ENCODE data around the gene HLA-DRB5. TPM values are rescaled to one million over a fixed set of nuclear protein-coding genes. Genes with fewer than 3 reads are reported as not detected.

The HLA-DRB5 gene
- total and polyA plus RNA-seq, 2 experiments from 2014 or later, result not detected

DNA sequence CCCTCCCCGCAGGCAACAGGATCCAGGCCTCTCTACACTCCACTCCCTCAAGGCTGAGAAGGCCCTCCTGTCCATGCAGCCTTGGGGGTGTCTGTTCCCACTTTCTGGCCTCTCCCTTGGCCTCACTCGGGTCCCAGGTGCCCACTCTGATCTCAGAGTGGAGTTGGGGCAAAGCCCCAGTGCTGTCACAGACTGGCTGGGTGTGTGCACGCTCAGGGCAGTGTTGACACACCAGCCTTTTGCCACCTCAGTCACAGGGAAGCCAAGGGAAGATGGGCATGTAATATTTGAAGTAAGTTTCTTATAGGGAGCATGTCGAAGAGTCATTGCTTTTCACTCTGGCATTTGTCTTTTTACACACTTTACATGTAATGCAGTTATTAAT, 45.5 kb downstream of the HLA-DRB5 start (continued):
- TF ChIP-seq JUNB (IDR thresholded peaks at IDR 0.05; ENCODE audit: unreplicated experiment), result no peak
- TF ChIP-seq, protein P1, sequence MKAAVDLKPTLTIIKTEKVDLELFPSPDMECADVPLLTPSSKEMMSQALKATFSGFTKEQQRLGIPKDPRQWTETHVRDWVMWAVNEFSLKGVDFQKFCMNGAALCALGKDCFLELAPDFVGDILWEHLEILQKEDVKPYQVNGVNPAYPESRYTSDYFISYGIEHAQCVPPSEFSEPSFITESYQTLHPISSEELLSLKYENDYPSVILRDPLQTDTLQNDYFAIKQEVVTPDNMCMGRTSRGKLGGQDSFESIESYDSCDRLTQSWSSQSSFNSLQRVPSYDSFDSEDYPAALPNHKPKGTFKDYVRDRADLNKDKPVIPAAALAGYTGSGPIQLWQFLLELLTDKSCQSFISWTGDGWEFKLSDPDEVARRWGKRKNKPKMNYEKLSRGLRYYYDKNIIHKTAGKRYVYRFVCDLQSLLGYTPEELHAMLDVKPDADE (IDR thresholded peaks at IDR 0.05), result no peak
- no peak for TF ChIP-seq EZH2phosphoT487 (IDR thresholded peaks at IDR 0.05; ENCODE audit: unreplicated experiment)

DNA sequence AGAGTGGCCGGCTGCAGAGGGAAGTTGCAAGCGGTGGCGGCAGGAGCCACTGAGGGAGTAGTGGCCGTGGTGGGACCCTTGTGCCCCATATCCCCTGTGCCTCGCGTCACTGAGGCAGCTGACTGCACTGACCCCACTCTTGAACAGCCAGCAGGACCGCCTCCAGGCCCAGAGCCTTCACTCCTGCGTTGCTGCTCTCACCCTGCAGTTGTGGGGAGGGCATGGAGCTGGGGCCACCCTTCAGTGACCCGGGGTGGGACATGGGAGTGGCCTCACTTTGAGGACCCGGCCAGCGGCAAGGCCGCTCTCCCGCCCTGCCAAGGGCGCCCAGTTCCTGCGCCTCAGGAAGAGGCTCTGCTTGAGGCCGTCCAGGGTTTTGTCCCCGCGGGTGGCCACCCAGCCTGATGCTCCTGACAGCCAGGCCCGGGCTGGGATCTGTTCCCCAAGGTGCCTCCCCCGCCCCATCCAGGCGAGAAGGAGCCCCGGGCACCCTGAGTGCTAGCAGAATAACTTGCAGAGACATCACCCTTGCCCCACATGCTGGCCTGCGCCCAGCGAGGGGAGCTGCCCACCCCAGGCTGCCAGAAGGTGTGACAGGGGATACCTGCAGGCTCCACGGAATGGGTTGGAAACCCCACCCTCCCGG, 46.0 kb downstream of the HLA-DRB5 start:
- Mint-ChIP-seq H3K4me3 (no peak overlapping the region), H3K4me1 (no peaks in the 10 kb centered on the region; the same call in 2 of the 3 replicates), H3K27ac (no peak overlapping the region), H3K9me3 (peaks cover 8% of the 10 kb centered on the region), H3K36me3 (ENCODE audit: low read depth) (peaks cover 4% of the 10 kb centered on the region; the same call in 1 of the 3 replicates), H3K27me3 (ENCODE audit: insufficient read depth, low read depth, poor library complexity) (no peaks in the 10 kb centered on the region)
- Histone ChIP-seq H4K20me1 (replicated peaks; ENCODE audit: insufficient read depth) (no peaks in the 10 kb centered on the region), H3K36me3 (ENCODE audit: insufficient read depth) (no peaks in the 10 kb centered on the region), H3K27ac (ENCODE audit: low read depth) (no peak overlapping the region), H3K9me2 (ENCODE audit: insufficient read depth) (no peaks in the 10 kb centered on the region), H3K4me2 (no peak overlapping the region), H3K4me1 (ENCODE audit: insufficient read depth) (no peaks in the 10 kb centered on the region), H3K27me3 (ENCODE audit: insufficient read depth) (no peaks in the 10 kb centered on the region), H3K4me3 (no peak overlapping the region), H3K79me2 (replicated peaks; ENCODE audit: insufficient read depth) (no peaks in the 10 kb centered on the region), H3F3A (replicated peaks; ENCODE audit: low read depth) (no peaks in the 10 kb centered on the region), H2AFZ (peak overlapping the region; percentile 85)
- DNase-seq (ENCODE audit: low spot score) (peak; percentile 25), ATAC-seq (peak; percentile 83)
- TF ChIP-seq, protein P1 (IDR thresholded peaks at IDR 0.05), result no peak
- TF ChIP-seq NANOG (IDR thresholded peaks at IDR 0.05; ENCODE audit: borderline replicate concordance), result no peak
- TF ChIP-seq, protein P2, sequence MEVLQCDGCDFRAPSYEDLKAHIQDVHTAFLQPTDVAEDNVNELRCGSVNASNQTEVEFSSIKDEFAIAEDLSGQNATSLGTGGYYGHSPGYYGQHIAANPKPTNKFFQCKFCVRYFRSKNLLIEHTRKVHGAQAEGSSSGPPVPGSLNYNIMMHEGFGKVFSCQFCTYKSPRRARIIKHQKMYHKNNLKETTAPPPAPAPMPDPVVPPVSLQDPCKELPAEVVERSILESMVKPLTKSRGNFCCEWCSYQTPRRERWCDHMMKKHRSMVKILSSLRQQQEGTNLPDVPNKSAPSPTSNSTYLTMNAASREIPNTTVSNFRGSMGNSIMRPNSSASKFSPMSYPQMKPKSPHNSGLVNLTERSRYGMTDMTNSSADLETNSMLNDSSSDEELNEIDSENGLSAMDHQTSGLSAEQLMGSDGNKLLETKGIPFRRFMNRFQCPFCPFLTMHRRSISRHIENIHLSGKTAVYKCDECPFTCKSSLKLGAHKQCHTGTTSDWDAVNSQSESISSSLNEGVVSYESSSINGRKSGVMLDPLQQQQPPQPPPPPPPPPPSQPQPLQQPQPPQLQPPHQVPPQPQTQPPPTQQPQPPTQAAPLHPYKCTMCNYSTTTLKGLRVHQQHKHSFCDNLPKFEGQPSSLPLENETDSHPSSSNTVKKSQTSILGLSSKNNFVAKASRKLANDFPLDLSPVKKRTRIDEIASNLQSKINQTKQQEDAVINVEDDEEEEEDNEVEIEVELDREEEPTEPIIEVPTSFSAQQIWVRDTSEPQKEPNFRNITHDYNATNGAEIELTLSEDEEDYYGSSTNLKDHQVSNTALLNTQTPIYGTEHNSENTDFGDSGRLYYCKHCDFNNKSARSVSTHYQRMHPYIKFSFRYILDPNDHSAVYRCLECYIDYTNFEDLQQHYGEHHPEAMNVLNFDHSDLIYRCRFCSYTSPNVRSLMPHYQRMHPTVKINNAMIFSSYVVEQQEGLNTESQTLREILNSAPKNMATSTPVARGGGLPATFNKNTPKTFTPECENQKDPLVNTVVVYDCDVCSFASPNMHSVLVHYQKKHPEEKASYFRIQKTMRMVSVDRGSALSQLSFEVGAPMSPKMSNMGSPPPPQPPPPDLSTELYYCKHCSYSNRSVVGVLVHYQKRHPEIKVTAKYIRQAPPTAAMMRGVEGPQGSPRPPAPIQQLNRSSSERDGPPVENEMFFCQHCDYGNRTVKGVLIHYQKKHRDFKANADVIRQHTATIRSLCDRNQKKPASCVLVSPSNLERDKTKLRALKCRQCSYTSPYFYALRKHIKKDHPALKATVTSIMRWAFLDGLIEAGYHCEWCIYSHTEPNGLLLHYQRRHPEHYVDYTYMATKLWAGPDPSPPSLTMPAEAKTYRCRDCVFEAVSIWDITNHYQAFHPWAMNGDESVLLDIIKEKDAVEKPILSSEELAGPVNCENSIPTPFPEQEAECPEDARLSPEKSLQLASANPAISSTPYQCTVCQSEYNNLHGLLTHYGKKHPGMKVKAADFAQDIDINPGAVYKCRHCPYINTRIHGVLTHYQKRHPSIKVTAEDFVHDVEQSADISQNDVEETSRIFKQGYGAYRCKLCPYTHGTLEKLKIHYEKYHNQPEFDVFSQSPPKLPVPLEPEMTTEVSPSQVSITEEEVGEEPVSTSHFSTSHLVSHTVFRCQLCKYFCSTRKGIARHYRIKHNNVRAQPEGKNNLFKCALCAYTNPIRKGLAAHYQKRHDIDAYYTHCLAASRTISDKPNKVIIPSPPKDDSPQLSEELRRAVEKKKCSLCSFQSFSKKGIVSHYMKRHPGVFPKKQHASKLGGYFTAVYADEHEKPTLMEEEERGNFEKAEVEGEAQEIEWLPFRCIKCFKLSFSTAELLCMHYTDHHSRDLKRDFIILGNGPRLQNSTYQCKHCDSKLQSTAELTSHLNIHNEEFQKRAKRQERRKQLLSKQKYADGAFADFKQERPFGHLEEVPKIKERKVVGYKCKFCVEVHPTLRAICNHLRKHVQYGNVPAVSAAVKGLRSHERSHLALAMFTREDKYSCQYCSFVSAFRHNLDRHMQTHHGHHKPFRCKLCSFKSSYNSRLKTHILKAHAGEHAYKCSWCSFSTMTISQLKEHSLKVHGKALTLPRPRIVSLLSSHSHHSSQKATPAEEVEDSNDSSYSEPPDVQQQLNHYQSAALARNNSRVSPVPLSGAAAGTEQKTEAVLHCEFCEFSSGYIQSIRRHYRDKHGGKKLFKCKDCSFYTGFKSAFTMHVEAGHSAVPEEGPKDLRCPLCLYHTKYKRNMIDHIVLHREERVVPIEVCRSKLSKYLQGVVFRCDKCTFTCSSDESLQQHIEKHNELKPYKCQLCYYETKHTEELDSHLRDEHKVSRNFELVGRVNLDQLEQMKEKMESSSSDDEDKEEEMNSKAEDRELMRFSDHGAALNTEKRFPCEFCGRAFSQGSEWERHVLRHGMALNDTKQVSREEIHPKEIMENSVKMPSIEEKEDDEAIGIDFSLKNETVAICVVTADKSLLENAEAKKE (CRISPR knock-in tag; IDR thresholded peaks at IDR 0.05), result no peak
- TF ChIP-seq, protein P3, sequence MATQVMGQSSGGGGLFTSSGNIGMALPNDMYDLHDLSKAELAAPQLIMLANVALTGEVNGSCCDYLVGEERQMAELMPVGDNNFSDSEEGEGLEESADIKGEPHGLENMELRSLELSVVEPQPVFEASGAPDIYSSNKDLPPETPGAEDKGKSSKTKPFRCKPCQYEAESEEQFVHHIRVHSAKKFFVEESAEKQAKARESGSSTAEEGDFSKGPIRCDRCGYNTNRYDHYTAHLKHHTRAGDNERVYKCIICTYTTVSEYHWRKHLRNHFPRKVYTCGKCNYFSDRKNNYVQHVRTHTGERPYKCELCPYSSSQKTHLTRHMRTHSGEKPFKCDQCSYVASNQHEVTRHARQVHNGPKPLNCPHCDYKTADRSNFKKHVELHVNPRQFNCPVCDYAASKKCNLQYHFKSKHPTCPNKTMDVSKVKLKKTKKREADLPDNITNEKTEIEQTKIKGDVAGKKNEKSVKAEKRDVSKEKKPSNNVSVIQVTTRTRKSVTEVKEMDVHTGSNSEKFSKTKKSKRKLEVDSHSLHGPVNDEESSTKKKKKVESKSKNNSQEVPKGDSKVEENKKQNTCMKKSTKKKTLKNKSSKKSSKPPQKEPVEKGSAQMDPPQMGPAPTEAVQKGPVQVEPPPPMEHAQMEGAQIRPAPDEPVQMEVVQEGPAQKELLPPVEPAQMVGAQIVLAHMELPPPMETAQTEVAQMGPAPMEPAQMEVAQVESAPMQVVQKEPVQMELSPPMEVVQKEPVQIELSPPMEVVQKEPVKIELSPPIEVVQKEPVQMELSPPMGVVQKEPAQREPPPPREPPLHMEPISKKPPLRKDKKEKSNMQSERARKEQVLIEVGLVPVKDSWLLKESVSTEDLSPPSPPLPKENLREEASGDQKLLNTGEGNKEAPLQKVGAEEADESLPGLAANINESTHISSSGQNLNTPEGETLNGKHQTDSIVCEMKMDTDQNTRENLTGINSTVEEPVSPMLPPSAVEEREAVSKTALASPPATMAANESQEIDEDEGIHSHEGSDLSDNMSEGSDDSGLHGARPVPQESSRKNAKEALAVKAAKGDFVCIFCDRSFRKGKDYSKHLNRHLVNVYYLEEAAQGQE (IDR thresholded peaks at IDR 0.05; ENCODE audit: unreplicated experiment), result no peak
- TF ChIP-seq JUNB (IDR thresholded peaks at IDR 0.05; ENCODE audit: unreplicated experiment), result no peak
- TF ChIP-seq CREB1 (CRISPR knock-in tag; IDR thresholded peaks at IDR 0.05; ENCODE audit: low read depth), result no peak
- no peak for TF ChIP-seq ZNF331 (CRISPR knock-in tag; IDR thresholded peaks at IDR 0.05; ENCODE audit: low read depth)
- TF ChIP-seq EZH2phosphoT487 (IDR thresholded peaks at IDR 0.05; ENCODE audit: unreplicated experiment), result no peak
- TF ChIP-seq, protein P4, sequence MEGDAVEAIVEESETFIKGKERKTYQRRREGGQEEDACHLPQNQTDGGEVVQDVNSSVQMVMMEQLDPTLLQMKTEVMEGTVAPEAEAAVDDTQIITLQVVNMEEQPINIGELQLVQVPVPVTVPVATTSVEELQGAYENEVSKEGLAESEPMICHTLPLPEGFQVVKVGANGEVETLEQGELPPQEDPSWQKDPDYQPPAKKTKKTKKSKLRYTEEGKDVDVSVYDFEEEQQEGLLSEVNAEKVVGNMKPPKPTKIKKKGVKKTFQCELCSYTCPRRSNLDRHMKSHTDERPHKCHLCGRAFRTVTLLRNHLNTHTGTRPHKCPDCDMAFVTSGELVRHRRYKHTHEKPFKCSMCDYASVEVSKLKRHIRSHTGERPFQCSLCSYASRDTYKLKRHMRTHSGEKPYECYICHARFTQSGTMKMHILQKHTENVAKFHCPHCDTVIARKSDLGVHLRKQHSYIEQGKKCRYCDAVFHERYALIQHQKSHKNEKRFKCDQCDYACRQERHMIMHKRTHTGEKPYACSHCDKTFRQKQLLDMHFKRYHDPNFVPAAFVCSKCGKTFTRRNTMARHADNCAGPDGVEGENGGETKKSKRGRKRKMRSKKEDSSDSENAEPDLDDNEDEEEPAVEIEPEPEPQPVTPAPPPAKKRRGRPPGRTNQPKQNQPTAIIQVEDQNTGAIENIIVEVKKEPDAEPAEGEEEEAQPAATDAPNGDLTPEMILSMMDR (conservative IDR thresholded peaks at IDR 0.05; ENCODE audit: low read depth in 2 of 2), result no peak
- no peak for TF ChIP-seq STAT1 (IDR thresholded peaks at IDR 0.05; ENCODE audit: unreplicated experiment)

Measured in GM23338 (cell line).